PC-3 (cell line): ENCODE data around the gene RAG1.

ENCODE experiments used
- EZH2phosphoT487 ChIP-seq: fragments of 300-600 bp; sonication (generic); IDR thresholded peaks from 2 replicates; pipeline ENCODE4 v1.6.1; 2018; ENCODE audit warnings: mild to moderate bottlenecking, antibody characterized with exemption, low read length, borderline replicate concordance
- TF ChIP-seq, protein P1 (sequence below): fragments of 300-600 bp; sonication (generic); conservative IDR thresholded peaks from 2 replicates; pipeline ENCODE4 v1.5.1; 2017; ENCODE audit warnings: antibody characterized with exemption, low read depth, mild to moderate bottlenecking, low read length

DNA sequence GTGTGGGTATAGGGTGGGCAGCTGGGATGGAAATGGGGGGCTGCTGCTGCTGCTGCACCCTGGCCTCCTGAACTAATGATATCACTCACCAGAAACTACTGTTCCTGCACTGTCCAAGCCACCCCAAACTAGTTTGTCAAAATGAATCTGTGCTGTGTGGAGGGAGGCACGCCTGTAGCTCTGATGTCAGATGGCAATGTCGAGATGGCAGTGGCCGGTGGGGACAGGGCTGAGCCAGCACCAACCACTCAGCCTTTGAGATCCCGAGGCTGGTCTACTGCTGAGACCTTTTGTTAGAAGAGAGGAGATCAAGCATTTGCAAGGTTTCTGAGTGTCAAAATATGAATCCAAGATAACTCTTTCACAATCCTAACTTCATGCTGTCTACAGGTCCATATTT is 1.3 kb downstream of the RAG1 start:
- TF ChIP-seq, protein P1, sequence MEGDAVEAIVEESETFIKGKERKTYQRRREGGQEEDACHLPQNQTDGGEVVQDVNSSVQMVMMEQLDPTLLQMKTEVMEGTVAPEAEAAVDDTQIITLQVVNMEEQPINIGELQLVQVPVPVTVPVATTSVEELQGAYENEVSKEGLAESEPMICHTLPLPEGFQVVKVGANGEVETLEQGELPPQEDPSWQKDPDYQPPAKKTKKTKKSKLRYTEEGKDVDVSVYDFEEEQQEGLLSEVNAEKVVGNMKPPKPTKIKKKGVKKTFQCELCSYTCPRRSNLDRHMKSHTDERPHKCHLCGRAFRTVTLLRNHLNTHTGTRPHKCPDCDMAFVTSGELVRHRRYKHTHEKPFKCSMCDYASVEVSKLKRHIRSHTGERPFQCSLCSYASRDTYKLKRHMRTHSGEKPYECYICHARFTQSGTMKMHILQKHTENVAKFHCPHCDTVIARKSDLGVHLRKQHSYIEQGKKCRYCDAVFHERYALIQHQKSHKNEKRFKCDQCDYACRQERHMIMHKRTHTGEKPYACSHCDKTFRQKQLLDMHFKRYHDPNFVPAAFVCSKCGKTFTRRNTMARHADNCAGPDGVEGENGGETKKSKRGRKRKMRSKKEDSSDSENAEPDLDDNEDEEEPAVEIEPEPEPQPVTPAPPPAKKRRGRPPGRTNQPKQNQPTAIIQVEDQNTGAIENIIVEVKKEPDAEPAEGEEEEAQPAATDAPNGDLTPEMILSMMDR = no peak
- no peak for TF ChIP-seq EZH2phosphoT487
